GM12875 (cell line): ENCODE measurements around the gene LYPLAL1.
A peak's percentile ranks its signal among the peaks of the same experiment; 100 is the strongest.

Experiments used
- H3K4me3 ChIP-seq: one replicate; pipeline ENCODE4 v1.5.1; 2011; ENCODE audit warnings: low read depth, low read length, control low read depth
- CTCF ChIP-seq: IDR thresholded peaks from 2 replicates; pipeline ENCODE4 v1.5.1; 2011; ENCODE audit warnings: low read depth, mild to moderate bottlenecking, control low read depth, inconsistent platforms, low read length, moderate library complexity, borderline replicate concordance; ENCODE audit not compliant: insufficient read depth

LYPLAL1 gene

GRCh38 chr1:219175212-219175564 lies 1.5 kb downstream of the LYPLAL1 start:
- H3K4me3 ChIP-seq, result peak overlapping the region; percentile 94
- TF ChIP-seq CTCF, result no peak

- H3K4me3 ChIP-seq, result no peak overlapping the region
- TF ChIP-seq CTCF, result no peak
Observed at GRCh38 chr1:219176168-219176567, 2.5 kb downstream of the LYPLAL1 start.

GRCh38 chr1:219177363-219177762 lies 3.7 kb downstream of the LYPLAL1 start:
- H3K4me3 ChIP-seq, result no peak overlapping the region

GRCh38 chr1:219177940-219178339 lies 4.3 kb downstream of the LYPLAL1 start:
- H3K4me3 ChIP-seq, result no peak overlapping the region
- TF ChIP-seq CTCF, result no peak

More at GRCh38 chr1:219177363-219177762, 3.7 kb downstream of the LYPLAL1 start:
- TF ChIP-seq CTCF, result no peak

- no peak for TF ChIP-seq CTCF
- H3K4me3 ChIP-seq, result no peak overlapping the region
Observed at GRCh38 chr1:219179293-219179692, 5.6 kb downstream of the LYPLAL1 start.

GRCh38 chr1:219184337-219184736 lies 10.7 kb downstream of the LYPLAL1 start:
- no peak overlapping the region for H3K4me3 ChIP-seq
- no peak for TF ChIP-seq CTCF

GRCh38 chr1:219185486-219186117 lies 11.9 kb downstream of the LYPLAL1 start:
- no peak overlapping the region for H3K4me3 ChIP-seq
- TF ChIP-seq CTCF, result no peak
